ENCODE results near the gene TCTN2. TPM values are rescaled to one million over a fixed set of nuclear protein-coding genes. Genes with fewer than 3 reads are reported as not detected.

Gene TCTN2
- total and polyA plus RNA-seq, 10 of the 15 experiments (the other 5 are each of a cell fraction or from before 2014, with no cell fraction given), result 0.55 to 5.5 (median 3.3) TPM

- TF ChIP-seq E4F1 (IDR thresholded peaks at IDR 0.05; ENCODE audit: borderline replicate concordance, partially characterized antibody) (peak; percentile 73), FOS (IDR thresholded peaks at IDR 0.05; ENCODE audit: borderline replicate concordance, extremely low read depth, insufficient read length) (no peak), ZBTB33 (IDR thresholded peaks at IDR 0.05) (no peak), ZNF274 (IDR thresholded peaks at IDR 0.05; ENCODE audit: insufficient read depth, insufficient read length) (no peak), NR2C2 (IDR thresholded peaks at IDR 0.05; ENCODE audit: borderline replicate concordance, control insufficient read depth, insufficient read length, low read depth) (no peak), GABPA (IDR thresholded peaks at IDR 0.05; ENCODE audit: low read depth) (peak; percentile 99), BCLAF1 (IDR thresholded peaks at IDR 0.05) (no peak), ESRRA (IDR thresholded peaks at IDR 0.05; ENCODE audit: low read length) (no peak), POLR2AphosphoS2 (IDR thresholded peaks at IDR 0.05; ENCODE audit: low read depth, low read length) (peak; percentile 95), ZZZ3 (IDR thresholded peaks at IDR 0.05; ENCODE audit: control insufficient read depth, insufficient read length, low read depth) (no peak), CBX3 (IDR thresholded peaks at IDR 0.05; ENCODE audit: borderline replicate concordance, low read depth) (no peak), EP300 (IDR thresholded peaks at IDR 0.05; ENCODE audit: borderline replicate concordance in 1 of 2, control insufficient read depth in 1 of 2, low read depth in 2 of 2, low read length in 2 of 2) (peak in 1 of 2 experiments; percentile 61; a peak in 1 of 4 replicates), SKIL (IDR thresholded peaks at IDR 0.05; ENCODE audit: low read depth, poor library complexity, severe bottlenecking) (peak; percentile 13), ZNF207 (IDR thresholded peaks at IDR 0.05; ENCODE audit: borderline replicate concordance) (peak; percentile 67), MAX (IDR thresholded peaks at IDR 0.05; ENCODE audit: low read depth, low read length) (peak; percentile 95), SIN3A (IDR thresholded peaks at IDR 0.05; ENCODE audit: low read depth, low read length) (peak; percentile 97), CREM (IDR thresholded peaks at IDR 0.05; ENCODE audit: low read depth) (peak; percentile 100)
Measured at GRCh38 chr12:123633379-123634141, 37.4 kb upstream of the TCTN2 start, which contains the start of the genes EIF2B1 and GTF2H3 (continued).
